ENCODE measurements around the gene RNASE9.
"Not testable (repeated sequence)": the region's sequence is repeated elsewhere in the genome, so short reads cannot be mapped to it uniquely, and the experiment has no call there.

The RNASE9 gene

DNA sequence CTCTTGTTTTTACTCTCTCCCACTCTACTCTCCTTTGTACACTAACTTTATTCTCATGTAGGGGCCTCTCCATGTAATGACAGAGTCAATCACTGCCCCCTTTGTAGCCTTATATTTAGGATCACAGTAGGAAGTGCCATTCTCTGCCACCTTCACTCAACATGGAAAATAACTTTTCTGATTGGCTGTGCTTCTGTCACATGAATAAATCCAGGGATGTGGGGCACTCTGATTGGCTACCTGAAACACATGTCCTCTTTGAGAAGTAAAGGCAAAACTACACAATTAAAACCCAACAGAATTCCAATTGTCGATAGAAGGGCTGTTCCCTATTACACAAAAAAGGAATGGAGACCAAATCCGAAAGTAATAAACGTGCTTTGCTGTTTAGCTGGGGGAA lies at the start of gene RNASE9:
RNASE9 (minus strand) TSS at position 87 of the 400 bp plus-strand sequence.
- DNase-seq: no peak

DNA sequence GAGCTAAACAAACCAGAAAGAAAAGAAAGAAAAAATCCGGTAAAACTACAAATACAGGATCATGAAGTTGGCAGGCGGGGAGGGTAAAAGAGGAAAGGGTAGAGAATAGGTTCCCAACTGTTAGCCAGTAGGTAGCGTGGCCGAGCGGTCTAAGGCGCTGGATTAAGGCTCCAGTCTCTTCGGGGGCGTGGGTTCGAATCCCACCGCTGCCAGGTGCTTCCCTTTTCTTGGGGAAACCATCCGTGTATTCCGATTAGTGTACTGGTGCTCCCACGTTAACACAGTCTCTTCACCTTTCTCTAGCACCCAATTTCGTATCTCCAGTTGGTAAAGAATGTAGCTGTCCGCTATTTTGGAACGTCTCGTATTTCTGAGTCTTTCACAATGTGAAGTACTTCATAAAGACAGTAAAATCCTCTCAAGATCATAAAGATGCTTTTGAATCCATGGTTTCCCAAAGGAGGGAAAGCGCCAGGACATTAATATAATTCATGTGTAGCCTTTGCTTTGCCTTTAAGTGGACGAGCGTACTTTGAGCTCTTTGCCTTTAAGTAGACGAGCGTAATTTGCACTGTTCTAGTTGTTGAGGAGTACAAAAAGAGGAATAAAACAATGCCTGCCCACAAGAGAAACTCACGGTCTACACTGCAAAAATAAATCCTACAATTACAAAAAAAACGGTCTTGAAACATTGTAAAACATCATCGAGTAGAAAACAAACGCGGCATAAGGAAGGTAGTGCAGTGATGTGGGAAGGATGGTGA lies 49.3 kb upstream of the RNASE9 start:
- DNase-seq: peak; percentile 82

DNA sequence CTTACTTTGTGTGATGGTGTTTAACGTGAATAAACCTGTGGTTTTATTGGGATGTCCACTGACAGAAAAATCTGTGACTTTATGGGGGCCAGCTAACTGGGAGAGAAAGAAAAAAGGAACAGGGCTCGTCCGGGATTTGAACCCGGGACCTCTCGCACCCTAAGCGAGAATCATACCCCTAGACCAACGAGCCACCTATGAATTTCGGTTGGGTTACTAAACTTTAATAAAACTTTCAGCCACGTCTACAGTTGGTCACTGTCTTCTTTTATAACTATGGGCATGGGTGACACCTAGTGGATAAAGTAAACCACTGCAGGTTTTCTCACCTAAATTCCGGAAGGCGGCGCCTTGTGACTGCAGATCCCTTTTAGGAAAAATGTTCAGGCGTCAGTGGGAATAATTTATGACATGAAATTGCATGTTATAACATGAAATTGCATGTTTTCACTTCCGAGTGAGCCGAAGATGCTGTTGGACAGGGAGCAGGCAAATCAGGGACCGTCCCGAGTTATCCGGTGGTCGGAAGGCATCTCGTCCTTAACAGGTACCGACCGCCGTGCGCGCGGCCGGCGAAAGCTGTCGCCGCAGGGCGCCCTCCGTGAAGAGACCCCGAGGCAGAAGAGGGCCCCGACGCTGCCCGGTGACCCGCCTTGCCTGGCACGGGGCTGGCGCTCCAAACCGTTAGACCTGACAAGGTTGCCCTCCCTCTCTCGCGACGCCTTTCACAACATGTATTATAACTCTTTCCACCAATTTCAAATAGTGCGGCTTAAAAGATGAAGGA lies 48.6 kb upstream of the RNASE9 start:
- DNase-seq: peak; percentile 87

DNA sequence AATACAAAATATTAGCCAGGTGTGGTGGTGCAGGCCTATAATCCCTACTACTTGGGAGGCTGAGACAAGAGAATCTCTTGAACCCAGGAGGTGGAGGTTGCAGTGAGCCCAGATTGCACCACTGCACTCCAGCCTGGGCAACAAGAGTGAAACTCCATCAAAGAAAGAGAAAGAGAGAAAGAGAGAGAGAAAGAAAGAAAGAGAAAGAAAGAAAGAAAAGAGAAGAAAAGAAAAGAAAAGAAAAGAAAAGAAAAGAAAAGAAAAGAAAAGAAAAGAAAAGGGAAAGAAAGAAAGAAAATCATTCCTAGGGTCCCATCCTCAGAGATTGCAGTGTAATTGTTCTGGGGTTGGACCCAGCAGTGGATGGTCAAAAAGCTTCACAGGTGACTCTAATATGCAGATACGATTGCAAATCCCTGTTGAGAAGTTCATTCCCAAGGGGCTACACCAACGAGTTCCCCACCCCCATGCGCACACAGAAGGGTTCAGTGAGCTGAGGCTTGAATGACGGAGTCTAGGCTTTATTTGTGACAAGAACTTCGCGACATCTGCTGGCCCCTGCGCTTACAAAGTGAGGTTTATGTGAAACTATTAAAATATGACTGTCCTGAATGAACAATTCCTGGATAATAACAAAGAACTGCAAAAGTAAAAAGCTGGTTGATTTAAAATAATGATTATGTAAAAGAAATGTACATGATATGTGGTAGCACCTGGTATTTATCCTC lies 47.7 kb upstream of the RNASE9 start:
- DNase-seq: no peak

DNA sequence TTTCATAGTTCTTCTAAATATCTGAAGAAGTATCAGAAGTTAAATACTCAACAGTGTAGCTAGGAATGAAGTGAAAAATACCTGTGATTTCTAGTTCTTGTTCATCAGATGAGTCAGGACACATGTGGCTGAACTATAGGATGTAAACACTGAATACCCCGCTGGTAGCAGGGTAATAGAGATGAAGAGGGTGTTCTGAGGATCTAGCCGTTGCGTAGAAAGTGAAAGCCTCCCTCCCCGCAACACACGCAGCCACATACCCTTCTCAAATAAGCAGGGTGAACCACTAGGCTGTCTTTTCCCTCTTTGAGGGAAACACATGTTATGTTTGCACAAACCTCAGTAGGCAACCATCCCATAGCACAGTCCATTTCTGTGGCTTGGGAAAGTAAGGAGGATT lies 46.8 kb upstream of the RNASE9 start:
- no peak for DNase-seq

DNA sequence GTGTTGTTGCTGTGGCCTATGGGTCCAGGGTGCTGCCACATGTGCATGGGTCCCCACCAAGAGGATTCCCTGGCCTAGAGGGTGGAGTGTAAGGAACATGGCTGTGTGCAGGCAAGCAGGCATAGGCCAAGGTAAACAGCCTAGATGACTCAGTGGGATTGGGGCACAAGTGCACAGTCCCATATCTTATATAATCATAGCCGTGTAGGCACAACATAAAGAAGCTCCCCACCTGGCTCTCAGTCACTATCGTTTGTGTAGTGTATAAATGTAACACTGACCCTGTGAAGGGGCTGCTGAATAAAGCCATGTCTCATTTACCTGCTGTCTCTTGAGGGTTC lies 46.0 kb upstream of the RNASE9 start:
- DNase-seq: no peak

DNA sequence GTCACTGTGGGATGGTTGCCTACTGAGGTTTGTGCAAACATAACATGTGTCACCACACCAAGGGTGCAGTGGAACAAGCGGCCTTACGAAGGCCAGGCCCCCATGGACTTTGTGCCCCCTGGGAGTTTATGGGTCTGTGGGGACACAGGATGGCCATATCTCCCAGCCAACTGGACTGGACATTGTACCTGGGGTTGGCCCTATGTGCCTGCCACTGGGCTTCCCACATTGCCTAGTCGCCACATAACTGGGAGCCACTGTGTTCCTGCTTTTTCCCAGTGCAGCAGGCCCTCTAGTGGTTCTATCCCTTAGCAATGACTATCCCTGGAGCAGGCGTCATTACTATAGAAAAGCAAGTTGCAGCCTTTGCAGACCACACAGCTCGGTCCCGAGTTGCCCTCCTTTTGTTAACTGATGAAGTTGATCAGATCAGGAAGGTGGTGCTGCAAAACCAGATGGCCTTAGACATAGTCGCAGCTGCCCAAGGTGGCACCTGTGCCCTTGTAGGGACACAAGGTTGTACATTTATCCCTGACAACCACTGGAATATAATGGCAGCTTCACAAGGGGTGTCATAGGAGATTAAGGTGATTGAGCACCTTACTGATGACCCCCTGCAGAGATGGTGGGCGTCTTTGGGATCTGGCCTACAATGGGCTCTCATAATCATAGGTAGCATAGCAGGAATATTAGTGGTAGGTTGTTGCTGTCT lies 45.5 kb upstream of the RNASE9 start:
- DNase-seq: no peak

DNA sequence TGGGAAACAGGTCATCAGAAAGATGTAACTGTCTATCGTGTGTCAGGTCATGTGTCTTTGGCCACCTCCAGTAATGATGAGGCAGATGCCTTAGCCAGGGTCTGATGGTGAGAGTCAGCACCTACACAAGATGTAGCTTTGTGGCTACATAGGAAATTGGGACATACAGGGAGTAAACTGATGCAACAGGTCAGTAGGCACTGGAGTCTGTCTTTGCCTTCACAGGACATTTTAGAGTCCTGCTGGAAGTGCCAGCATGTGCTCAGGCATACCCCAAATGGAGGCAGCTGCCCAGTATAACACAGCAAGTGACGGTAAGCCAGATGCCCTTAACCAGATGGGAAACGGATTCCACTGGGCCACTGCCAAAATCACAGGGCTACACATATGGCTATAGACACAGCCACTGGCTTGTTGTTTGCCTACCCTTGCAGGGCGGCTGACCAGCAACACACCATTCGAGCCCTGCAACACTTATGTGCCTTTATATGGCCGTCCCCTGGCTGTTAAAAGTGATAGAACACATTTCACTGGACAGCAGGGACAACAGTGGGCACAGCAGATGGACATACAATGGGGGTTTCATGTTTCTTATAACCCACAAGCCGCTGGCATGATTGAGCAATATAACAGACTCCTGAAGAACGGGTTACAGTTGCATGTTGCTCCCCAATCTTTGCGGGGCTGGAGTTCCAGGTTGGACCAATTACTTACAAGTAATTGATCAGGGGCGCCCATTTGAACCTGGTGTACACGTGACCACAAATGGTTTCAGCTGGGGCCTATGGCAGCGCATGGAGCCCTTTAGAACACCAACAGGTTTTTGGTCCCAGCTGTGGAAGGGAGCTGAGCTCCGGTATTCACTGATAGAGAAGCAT lies 43.2 kb upstream of the RNASE9 start:
- no peak for DNase-seq

DNA sequence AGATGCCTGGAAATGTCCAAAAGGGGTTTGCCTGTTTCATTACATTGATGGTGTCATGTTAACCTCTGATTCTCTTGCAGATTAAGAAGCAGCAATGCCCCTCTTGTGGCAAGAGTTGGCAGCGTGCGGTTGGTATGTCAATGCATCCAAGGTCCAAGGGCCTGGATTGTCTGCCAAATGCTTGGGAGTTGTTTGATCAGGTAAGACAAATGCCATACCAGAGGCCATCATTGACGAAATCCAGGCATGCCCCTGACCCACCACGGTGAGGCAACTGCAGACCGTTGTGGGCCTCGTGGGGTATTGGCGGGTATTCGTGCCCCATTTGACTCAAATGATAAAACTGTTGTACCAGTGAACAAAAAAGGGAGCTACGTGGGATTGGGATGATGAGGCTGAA lies 41.7 kb upstream of the RNASE9 start:
- no peak for DNase-seq

DNA sequence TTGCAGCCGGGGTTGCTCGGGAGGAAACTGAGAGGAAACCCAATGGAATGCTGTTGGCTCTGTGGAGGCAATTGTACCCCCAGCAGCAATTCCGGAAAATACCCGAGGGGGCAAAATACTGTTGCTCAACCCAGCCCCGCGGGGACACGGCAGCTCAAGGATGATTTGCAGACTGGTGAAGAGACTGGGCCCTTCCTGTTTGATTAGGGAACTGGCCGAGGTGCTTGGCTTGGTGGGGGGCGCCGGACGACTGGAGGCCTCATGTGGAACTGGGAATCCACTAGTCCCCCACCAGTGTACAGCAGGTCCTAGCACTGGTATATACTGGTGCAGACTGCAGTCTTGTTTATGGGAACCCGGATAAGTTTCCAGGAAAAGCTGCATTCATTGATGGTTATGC lies 40.7 kb upstream of the RNASE9 start:
- DNase-seq: no peak

DNA sequence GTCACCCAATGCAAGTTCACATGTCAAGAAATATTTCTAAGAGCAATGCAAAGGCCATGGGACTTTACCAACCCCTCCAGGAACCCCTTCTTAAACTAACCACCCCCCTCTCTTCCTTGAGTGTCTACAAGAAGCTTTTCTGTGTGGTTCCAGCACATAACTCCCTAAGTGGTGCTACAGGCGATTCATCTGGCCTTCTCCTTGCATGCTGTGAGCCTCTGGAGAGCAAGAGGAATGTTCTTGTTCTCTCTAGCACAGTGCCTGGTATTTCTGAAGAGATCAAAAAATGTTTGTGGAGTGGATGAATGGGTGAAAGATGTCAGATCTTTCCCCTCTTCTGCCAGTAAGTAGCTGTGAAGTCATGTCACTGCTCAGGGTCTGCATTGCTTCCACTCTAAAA lies 36.3 kb upstream of the RNASE9 start:
- no peak for DNase-seq

DNA sequence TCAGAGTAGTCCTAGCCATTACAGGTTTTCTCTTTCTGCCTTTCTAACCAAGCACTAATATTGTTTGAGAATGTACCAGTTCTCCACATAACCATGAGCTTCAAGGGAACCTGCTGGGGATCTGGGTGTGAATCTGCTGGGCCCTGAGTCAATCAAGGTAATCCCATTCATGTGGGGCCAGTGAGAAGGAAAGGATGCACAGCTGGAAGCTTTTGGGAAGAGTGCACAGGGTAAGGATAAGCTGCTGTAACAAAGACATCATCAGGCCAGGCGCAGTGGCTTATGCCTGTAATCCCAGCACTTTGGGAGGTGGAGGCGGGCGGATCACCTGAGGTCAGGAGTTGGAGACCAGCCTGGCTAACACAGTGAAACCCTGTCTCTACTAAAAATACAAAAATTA lies 34.9 kb upstream of the RNASE9 start:
- DNase-seq: not testable (repeated sequence)

DNA sequence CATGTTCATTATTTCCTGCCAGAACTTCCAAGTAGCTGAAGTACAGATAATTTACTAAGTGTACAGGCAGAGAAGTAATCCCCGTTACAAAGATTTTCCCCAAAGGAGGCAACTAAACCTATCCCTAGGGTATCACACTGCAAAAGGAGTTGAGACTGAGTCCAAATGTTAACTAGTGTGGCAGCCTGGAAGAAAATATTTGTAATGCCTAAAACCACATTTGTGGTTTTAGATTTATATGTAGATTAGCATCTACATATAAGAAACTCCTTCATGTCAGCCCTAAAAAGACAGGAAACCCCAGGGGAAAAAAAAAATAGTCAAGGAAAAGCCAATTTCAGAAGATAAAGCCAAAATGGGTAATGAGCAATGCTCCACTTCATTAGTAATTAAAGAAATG lies 31.7 kb upstream of the RNASE9 start:
- DNase-seq: no peak

DNA sequence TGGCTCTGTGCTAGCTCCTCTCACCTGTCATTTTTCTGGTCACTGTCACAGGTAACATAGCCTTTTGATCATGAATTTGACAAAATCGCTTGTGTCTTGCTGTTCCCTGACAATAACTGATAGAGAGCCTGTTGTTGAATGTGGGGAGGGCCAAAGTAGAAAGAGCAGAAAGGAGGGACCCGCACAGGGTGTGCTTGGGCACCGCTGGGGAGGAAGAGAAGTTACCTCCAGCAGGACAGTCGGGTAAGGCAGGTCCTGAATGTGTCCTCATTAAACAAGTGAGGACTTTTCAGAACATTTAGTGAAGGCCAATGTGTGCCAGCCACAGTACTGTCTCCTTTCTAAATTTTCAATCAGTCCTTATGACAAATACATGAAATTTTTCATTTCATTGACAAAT lies 30.4 kb upstream of the RNASE9 start, which contains the start of gene RNASE12:
RNASE12 (minus strand) TSS at position 142 of the 400 bp plus-strand sequence. CDS start 653 bp downstream, outside the sequence.
- no peak for DNase-seq

DNA sequence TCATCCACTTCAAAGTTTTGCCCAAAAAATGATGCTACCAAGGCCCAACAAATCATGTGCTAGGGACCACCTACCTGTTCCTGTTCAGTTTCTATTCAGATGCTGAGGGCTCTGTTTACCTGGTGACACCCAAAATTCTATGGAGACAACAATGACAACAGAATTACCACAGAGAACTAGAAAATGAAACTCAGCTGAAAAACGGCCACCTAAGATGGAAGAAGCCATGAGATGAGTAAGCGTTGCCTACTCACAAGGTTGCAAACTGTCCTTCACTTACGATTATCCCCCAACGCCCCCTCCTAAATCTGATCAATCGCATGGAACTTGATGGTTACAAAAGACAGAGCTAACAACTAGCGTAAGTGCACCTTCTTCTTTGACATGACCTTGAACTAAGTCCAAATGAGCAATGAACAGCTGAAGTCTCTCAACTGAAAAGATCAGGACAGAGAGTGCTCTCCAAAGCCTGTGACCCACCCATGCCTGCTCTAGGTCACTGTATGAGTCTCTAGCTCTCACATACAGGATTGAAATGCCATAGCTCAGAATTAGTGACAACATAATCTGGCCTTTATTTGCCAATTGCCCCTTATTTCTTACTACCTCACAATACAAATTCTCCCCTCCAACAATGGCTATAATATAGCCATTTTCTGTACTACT lies 26.8 kb upstream of the RNASE9 start, which contains the start of gene RNASE11:
RNASE11 (minus strand) TSS at position 513 of the 666 bp plus-strand sequence.
- no peak for DNase-seq

DNA sequence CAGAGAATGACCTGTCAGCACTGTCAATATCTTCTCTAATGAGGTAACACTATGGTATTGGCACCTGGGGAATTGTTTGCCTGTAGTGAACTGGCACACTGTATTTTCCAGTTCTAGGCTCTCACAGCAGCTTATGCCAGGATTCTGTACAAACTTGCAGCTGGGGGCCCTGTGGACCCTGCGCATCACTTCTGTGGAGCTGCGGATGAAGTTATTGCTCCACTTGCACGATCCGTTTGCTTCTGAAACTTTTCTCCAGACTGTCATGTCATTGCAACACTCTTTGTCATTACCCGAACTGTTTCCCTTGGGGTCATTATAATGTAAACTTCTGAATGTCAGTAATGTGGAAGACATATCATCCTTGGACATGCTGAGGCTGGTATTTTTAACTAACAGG lies 23.1 kb upstream of the RNASE9 start:
- DNase-seq: no peak

DNA sequence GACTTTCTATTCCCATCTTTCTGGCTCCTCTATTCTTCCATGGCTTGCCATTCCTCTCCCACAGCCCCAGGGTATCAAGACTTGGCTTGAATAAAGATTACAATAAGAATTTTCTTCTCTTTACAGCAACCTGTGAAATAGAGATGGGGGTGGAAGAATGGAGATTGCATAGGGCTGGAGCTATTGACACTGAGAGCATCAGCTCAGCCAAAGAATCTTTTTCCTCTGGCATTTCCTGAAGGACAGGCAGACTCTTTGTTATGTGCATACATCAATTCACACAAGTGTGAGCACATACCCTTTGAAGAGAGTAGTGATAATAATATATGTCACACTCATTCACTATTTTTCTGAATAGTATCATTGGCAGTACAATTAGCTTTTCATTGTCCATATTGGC lies 22.3 kb upstream of the RNASE9 start:
- DNase-seq: no peak

DNA sequence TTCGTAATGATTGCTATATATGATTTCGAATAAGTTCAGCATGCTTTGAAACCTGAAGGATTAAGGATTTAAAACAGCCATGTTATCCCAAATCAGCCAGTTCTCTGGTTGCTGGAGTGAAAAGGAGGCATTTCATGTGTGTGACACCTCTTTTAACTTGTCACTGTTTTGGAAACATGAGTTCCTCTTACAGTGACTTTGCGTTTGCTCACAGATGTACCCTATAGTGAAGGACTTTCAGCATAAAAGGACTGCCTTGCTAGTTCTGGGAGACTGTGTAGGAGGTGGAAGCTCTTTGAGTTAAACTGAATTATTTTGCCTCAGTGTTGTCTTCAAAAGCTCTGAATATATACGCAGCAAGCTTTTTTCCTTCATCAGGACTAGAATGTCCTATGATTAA lies 19.4 kb upstream of the RNASE9 start:
- no peak for DNase-seq

DNA sequence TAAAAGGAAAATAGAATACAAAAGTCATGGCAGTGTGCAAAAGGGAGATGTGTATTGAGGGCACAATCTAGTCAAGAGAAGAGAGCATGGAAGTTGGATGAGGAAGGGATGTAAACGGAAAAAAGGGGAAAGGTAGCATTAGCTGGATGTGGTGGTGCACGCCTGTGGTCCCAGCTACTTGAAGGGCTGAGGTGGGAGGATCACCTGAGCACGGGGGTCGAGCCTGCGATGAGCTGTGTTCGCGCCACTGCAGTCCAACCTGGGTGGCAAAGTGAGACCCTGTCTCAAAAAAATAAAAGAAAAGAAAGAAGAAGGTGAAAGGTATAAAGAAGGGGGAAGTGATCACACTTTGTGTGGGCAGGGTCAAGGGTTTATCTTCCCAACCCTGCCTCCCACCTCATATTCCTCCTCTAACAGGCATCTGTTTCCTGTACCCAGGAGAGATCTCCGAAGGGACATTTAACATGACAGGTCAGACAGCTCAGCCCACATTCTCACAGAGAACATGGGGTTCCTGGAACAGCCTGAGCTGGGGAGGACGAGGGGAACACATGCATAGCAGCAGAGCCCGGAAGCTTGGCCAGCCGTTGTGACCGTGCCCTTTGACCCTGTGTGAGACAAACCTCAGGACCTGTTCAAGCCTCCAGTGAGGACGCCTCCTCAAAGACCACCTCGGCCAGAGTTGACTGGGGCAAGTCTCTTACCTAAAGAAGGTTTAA lies 18.1 kb upstream of the RNASE9 start:
- no peak for DNase-seq

DNA sequence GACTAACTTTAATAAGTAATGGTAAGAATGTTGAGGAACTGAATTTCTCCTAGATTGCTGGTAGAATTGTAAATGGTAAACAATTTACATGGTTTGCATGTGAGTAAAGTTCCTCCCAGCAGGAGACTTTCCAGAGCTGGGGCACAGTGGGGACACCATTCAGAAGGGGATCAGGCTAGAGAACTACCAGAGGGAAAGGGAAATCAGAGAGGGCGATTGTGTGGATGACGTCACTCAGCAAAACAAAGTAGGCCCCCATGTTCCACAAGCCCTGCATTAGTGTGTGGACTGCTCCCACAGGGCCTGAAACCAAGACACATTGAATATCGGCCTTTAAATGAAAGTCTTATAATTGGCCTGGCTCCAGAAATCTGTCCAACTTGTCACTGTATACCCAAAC lies 17.5 kb upstream of the RNASE9 start:
- no peak for DNase-seq
